Loucy (cell line): ENCODE results near the gene CRB2.

Experiments
- H2AFZ ChIP-seq: fragments of 200-600 bp; sonication (generic); 2 replicates; pipeline ENCODE4 v1.6.0; 2016; ENCODE audit warnings: antibody characterized with exemption, mild to moderate bottlenecking, low read length, moderate library complexity
- H3F3A ChIP-seq: fragments of 200-600 bp; 2 replicates; pipeline ENCODE4 v1.6.0; 2016; ENCODE audit warnings: antibody characterized with exemption, low read depth, mild to moderate bottlenecking
- H3K27me3 ChIP-seq: fragments of 200-600 bp; sonication (generic); 2 replicates; pipeline ENCODE4 v1.6.1; 2014; ENCODE audit warnings: low read length, mild to moderate bottlenecking; ENCODE audit not compliant: insufficient read depth, poor library complexity, severe bottlenecking
- H3K36me3 ChIP-seq: fragments of 200-600 bp; sonication (generic); 2 replicates; pipeline ENCODE4 v1.6.1; 2016; ENCODE audit warnings: low read length; ENCODE audit not compliant: insufficient read depth
- H3K4me1 ChIP-seq: fragments of 200-600 bp; sonication (generic); 2 replicates; pipeline ENCODE4 v1.5.1; 2014; ENCODE audit warnings: low read length, mild to moderate bottlenecking; ENCODE audit not compliant: insufficient read depth, poor library complexity, severe bottlenecking
- H3K4me2 ChIP-seq: fragments of 200-600 bp; sonication (generic); 2 replicates; pipeline ENCODE4 v1.6.0; 2014; ENCODE audit warnings: antibody characterized with exemption, low read length, low read depth, mild to moderate bottlenecking; ENCODE audit not compliant: poor library complexity, severe bottlenecking
- H3K4me3 ChIP-seq: fragments of 200-600 bp; sonication (generic); 2 replicates; pipeline ENCODE4 v1.5.1; 2014; ENCODE audit warnings: low read length, mild to moderate bottlenecking, mixed read lengths; ENCODE audit not compliant: poor library complexity, severe bottlenecking
- H3K79me2 ChIP-seq: fragments of 200-600 bp; sonication (generic); 2 replicates; pipeline ENCODE4 v1.6.1; 2014; ENCODE audit warnings: low read length; ENCODE audit not compliant: insufficient read depth
- H3K9ac ChIP-seq: fragments of 200-600 bp; sonication (generic); 2 replicates; pipeline ENCODE4 v1.6.0; 2014; ENCODE audit warnings: mild to moderate bottlenecking, low read depth, low read length, moderate library complexity; ENCODE audit not compliant: poor library complexity, severe bottlenecking
- H3K9me2 ChIP-seq: fragments of 200-600 bp; sonication (generic); replicated peaks from 2 replicates; pipeline ENCODE4 v1.6.1; 2016; ENCODE audit warnings: low read depth, low read length, mixed read lengths
- H3K9me3 ChIP-seq: fragments of 200-600 bp; sonication (generic); 2 replicates; pipeline ENCODE4 v1.6.1; 2014; ENCODE audit warnings: mild to moderate bottlenecking, antibody characterized with exemption, low read length, low read depth; ENCODE audit not compliant: insufficient read depth
- H4K20me1 ChIP-seq: fragments of 200-600 bp; sonication (generic); 2 replicates; pipeline ENCODE4 v1.6.0; 2014; ENCODE audit warnings: antibody characterized with exemption, low read length, mild to moderate bottlenecking; ENCODE audit not compliant: insufficient read depth, poor library complexity, severe bottlenecking
- EZH2phosphoT487 ChIP-seq: fragments of 200-600 bp; IDR thresholded peaks from 2 replicates; pipeline ENCODE4 v1.6.1; 2018; ENCODE audit warnings: antibody characterized with exemption, mild to moderate bottlenecking, moderate library complexity, borderline replicate concordance
- TF ChIP-seq, protein P1 (sequence below): fragments of 200-600 bp; sonication (generic); conservative IDR thresholded peaks from 2 replicates; pipeline ENCODE4 v1.5.1; 2014; ENCODE audit warnings: mild to moderate bottlenecking, antibody characterized with exemption, low read length

The CRB2 gene

DNA sequence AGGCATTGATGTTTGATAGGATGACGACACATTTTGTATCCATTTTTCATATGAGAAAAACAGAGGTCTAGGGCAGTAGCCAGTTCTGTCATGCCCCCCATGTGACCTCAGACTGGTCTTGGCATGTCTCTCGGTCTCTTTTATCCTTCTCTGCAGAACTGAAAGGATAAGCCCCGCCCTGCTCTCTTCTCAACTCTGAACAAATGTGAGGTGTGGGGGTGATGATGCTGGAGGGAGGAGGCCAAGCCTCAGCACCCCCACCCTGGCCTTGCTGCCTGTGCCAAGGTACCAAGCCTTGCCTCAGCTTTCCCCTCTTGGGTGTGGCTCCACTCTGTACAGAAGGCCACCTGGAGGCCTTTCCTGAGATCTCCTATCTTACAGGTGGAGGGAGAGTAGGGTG is 19.5 kb upstream of the CRB2 start:
- Histone ChIP-seq H3F3A (no peaks in the 10 kb centered on the region), H3K9me2 (no peaks in the 10 kb centered on the region), H3K4me2 (no peak overlapping the region), H3K9me3 (no peaks in the 10 kb centered on the region), H3K4me3 (no peak overlapping the region), H3K27me3 (no peaks in the 10 kb centered on the region), H3K79me2 (no peaks in the 10 kb centered on the region), H3K36me3 (no peaks in the 10 kb centered on the region), H4K20me1 (no peaks in the 10 kb centered on the region), H3K9ac (no peak overlapping the region), H2AFZ (no peak overlapping the region), H3K4me1 (peaks cover 16% of the 10 kb centered on the region)
- TF ChIP-seq EZH2phosphoT487: no peak
- TF ChIP-seq, protein P1, sequence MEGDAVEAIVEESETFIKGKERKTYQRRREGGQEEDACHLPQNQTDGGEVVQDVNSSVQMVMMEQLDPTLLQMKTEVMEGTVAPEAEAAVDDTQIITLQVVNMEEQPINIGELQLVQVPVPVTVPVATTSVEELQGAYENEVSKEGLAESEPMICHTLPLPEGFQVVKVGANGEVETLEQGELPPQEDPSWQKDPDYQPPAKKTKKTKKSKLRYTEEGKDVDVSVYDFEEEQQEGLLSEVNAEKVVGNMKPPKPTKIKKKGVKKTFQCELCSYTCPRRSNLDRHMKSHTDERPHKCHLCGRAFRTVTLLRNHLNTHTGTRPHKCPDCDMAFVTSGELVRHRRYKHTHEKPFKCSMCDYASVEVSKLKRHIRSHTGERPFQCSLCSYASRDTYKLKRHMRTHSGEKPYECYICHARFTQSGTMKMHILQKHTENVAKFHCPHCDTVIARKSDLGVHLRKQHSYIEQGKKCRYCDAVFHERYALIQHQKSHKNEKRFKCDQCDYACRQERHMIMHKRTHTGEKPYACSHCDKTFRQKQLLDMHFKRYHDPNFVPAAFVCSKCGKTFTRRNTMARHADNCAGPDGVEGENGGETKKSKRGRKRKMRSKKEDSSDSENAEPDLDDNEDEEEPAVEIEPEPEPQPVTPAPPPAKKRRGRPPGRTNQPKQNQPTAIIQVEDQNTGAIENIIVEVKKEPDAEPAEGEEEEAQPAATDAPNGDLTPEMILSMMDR: no peak

- Histone ChIP-seq H3K9ac (no peak overlapping the region), H3K4me3 (no peak overlapping the region), H3K36me3 (no peaks in the 10 kb centered on the region), H4K20me1 (no peaks in the 10 kb centered on the region), H3F3A (no peaks in the 10 kb centered on the region), H3K9me2 (no peaks in the 10 kb centered on the region), H3K9me3 (no peaks in the 10 kb centered on the region), H3K27me3 (no peaks in the 10 kb centered on the region), H2AFZ (no peak overlapping the region), H3K79me2 (no peaks in the 10 kb centered on the region), H3K4me1 (peaks cover 17% of the 10 kb centered on the region), H3K4me2 (no peak overlapping the region)
- TF ChIP-seq EZH2phosphoT487: no peak
- TF ChIP-seq, protein P1: no peak
Measured at GRCh38 chr9:123336959-123337358, 19.0 kb upstream of the CRB2 start.

- Histone ChIP-seq H3K27me3 (no peaks in the 10 kb centered on the region), H3K4me1 (peaks cover 17% of the 10 kb centered on the region), H3F3A (no peaks in the 10 kb centered on the region), H3K9me2 (no peaks in the 10 kb centered on the region), H3K9ac (no peak overlapping the region), H4K20me1 (no peaks in the 10 kb centered on the region), H3K4me2 (no peak overlapping the region), H2AFZ (no peak overlapping the region), H3K9me3 (no peaks in the 10 kb centered on the region), H3K36me3 (no peaks in the 10 kb centered on the region), H3K4me3 (no peak overlapping the region), H3K79me2 (no peaks in the 10 kb centered on the region)
- TF ChIP-seq, protein P1: no peak
- no peak for TF ChIP-seq EZH2phosphoT487
Measured at GRCh38 chr9:123337971-123338370, 18.0 kb upstream of the CRB2 start.
